GM21367 (cell line): ENCODE measurements around the gene ST6GALNAC4.

Experiments
- ATAC-seq: cut with Tn5 transposase; IDR thresholded peaks from one replicate; pipeline ENCODE4 v1.9.1; 2021; ENCODE audit not compliant: unreplicated experiment

ST6GALNAC4 gene, protein sequence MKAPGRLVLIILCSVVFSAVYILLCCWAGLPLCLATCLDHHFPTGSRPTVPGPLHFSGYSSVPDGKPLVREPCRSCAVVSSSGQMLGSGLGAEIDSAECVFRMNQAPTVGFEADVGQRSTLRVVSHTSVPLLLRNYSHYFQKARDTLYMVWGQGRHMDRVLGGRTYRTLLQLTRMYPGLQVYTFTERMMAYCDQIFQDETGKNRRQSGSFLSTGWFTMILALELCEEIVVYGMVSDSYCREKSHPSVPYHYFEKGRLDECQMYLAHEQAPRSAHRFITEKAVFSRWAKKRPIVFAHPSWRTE

DNA sequence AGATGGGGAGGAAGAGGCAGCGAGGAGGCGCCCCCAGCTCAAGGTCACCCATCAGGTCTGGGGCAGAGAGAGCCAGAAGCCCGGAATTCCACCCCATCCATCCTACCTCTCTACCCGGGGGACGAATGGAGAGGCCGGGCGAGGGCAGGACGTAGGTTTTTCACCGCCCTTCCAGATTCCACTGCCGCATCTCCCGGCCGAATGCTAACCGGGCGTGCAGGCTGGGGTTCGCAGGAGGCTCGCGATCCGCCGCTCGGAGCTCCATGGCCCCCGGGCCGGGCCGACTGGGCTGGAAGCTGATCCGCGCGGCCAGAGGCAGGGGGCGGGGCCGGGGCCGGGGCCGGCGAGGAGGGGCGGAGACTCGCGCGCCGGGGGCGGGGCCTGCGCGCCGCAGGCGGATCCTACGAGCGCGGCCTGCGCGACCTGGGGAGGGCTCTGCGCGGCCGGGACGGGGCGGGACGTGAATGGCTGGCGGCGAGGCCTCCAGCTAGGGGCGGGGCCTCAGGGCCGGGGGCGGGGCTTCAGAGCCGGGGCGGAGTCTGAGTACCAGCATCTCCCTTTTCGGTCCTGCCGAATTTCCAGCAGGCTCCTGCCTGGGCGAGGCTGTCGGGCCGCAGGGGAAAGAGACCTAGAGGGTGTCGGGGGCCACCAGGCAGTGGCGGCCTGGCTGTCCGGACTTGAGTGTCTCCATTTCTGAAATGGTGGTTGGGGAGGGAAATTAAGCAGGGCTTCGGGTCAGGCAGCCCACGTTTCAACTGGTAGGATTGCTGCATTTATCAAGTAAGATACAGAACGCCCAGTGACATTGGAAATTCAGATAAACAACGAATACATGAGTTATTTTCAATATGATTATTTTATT lies at the start of gene ST6GALNAC4:
Gene ST6GALNAC4 (minus strand): TSS at position 322 of the 862 bp plus-strand sequence. CDS start 622 bp downstream, outside the sequence.
- ATAC-seq, result peak; percentile 43

DNA sequence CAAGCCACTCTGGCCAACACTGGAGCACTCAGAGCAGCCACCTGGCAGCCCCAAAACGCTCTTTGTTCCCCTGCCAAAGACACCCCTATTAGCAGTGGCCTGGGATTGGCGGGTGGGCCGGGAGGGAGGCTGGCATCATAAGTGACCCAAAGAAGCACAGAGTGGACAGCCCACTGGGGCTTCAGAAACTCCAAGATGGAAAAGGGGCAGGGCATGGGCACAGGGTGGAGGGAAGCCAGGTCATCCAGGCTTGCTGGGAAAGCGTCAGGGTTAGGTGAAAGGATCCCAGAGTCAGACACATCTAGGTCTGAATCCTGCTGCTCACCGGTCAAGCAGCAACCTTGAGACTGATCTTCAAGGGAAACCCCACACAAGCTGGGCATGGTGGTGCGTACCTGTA lies 49.1 kb upstream of the ST6GALNAC4 start:
- ATAC-seq, result no peak

- no peak for ATAC-seq
Observed at GRCh38 chr9:127963359-127964064, 46.7 kb upstream of the ST6GALNAC4 start.

DNA sequence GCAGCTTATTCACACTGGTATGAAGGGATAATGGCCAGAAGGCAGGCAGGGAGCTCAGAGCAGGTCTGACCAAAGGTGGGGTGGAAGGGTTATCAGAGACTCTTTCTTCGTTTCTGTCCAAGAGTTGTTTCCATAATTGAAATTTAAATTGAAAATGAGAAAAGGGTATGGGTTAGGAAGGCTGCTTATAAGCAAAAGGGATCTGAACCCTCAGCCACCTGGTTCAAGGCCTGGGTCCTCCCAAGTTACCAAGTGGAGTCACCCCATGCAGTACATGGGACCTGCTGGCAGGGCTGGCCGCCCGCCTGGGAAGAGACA lies 46.2 kb upstream of the ST6GALNAC4 start:
- ATAC-seq, result no peak

DNA sequence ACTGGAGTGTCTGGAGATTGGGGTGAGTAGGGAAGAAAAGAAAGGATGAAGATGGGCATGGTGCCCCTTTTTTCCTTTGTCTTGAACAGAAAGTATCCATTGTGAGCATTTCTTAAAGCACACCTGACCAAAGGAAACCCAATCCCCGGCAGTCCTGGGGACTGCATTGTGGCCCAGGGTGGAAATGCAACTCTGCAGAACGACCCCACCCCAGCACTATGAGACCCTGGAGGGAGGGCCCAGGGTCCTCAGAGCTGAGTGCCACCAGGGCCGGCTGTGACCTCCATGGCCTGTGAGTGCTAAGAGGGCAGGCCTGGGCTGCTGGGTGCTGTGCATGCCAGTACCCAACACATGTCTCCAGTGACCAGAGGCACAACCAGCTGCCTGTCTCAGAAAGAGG lies 45.4 kb upstream of the ST6GALNAC4 start:
- ATAC-seq, result no peak

- ATAC-seq, result no peak
Observed at GRCh38 chr9:127961613-127962155, 44.8 kb upstream of the ST6GALNAC4 start.

DNA sequence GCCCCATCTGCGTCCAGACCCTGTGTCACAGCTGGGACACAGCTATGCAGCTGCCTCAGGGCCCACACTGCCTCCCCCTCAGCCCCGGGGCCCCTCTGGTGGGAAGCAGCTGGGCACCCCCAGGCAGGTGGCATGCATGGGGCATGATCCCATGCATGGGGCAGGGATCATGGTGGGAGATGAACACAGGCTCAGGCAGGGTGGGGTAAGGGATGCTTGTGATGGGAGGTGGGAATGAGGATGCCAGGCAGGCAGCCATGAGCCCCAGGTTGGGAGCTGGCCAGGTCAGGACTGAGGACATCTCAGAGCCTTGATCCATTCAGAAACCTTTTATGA lies 44.3 kb upstream of the ST6GALNAC4 start:
- ATAC-seq, result no peak

DNA sequence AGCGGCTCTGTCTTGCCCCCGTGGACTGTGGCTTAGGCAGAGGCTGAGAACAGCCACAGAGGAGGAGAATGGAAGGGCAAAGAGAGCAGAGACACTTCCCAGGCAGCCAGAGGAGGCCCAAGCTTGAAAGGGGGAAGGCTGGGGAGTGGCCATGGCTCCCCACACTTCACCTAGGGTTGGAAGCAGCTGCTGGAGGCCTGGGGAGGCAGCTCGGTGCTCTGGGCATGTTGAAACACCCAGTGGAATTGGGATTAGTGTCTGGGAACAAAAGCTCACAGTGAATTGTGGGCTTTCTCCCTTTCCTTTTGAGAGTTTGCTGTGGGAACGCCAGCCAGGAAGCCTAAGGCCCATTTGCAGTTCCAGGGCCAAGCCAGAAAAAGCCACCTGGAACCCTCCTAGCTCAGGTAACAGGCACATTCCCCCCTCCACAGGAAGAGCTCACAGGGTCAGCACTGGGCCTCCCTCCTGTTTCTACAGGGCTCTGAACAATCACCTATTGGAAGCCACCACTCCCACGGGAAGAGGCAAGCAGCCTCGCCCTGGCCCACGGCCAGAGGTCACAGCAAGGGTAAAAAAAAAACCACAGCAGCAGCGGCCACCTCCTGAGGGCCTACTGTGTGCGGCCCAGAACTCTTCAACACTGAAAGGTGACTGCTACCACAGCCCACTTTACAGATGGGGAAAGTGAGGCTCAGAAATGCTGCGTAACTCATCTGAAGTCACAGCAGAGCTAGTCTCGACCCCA lies 43.7 kb upstream of the ST6GALNAC4 start:
- ATAC-seq, result no peak

- ATAC-seq, result no peak
Observed at GRCh38 chr9:127959841-127960409, 43.1 kb upstream of the ST6GALNAC4 start.

DNA sequence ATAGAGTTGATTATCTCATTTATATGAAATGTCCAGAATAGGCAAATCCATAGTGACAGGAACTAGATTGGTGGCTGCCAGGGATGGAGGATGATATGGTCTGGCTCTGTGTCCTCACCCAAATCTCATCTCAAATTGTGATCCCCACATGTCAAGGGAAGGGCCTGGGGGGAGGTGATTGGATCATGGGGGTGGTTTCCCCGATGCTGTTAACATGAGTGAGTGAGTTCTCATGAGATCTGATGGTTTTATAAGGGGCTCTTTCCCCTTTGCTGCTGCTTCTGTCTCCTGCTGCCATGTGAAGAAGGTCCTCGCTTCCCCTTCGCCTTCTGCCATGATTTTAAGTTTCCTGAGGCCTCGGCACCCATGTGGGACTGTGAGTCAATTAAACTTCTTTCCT lies 42.6 kb upstream of the ST6GALNAC4 start:
- no peak for ATAC-seq

- no peak for ATAC-seq
Observed at GRCh38 chr9:127958728-127959127, 41.9 kb upstream of the ST6GALNAC4 start.

DNA sequence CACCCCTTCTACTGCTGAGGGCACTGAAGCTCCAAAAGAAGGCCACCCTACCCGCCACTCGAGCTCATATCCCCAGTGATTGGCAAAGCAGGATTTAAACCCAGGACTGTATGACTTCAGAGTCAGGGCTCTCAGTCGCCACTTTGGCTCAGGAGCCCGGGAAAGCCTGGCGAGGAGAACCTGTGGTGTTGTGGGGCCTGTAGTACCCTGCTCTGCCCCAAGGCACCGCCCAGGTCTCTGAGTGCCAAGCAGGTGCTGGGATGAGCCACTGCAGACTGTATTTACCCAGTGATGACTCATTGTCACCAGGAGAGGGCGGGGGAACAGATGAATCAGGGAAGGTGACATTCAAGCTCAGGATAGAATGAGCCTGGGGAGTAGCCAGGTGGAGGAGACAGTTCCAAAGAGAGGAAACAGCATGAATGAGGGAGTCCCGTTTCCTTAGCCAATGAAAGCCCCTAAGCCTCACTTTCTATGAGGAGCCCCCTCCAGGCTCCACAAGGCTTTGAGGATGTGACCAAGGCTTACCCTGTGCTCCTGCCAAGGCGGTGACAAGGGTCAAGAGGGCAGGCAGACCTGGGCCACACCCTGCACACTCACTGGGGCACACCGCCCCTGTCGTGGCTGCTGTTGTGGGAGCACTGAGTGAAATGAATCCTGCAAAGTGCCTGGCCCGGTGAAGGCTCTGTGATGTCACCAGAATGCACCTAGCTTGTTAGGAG lies 38.6 kb upstream of the ST6GALNAC4 start:
- peak; percentile 54 for ATAC-seq

DNA sequence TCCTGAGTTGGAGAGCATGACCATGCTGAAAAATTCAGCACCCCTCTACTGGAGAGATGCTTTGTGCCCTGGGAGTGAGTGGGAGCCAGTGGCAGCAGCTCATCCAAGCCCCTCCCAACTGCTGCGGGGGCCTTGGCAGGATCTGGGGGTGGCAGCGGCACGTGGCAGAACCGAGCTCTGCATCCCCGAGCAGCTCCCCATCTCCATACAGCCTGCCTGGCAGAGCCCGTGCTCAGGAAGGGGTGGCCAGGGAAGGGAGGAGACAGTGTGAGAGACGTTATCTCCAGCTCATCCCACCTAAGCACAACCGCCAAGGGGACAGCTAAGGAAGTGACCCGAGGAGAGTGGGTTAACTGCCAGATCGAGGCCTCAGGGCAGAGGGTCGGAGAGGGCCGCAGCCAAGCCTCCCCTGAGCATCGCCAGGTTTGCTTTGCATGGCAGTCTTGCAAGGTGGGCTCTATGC lies 38.0 kb upstream of the ST6GALNAC4 start:
- ATAC-seq, result no peak

DNA sequence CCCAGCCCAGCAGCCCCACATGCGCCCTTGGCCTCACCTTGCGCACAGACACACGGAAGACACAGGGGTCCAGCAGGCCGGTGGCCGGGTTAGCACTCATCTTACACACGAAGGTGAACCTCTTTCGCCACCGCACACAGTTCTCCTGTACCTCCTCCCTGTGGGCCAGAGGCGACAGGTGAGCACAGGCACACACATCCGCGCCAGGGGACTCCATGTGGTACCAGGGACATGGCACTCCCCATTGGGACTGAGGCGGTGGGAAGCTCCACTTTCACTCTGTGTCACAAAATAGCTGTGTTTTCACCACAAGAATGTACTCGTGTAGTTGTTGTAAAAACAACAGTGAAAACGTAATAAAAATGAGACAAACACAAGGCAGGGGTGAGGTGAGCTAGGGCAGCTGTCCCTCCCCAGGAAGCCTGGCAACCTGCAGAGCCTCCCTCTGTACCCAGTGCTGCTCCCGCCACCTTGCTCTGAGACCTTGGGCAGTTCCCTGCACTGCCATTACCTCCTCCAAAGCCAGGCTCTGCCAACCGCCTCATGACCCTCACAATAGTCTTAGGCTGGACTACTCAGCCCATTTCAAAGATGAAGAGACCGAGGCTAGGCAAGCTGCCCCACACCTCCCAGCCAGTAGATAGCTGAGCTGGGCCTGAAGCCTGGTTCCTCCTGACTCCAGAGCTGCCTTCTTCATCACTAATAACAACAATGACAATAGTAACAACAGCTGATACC lies 37.1 kb upstream of the ST6GALNAC4 start:
- ATAC-seq, result no peak

GRCh38 chr9:127953154-127953553 lies 36.3 kb upstream of the ST6GALNAC4 start:
- ATAC-seq, result no peak

GRCh38 chr9:127950513-127951289 lies 33.9 kb upstream of the ST6GALNAC4 start:
- no peak for ATAC-seq

GRCh38 chr9:127949827-127950512 lies 33.1 kb upstream of the ST6GALNAC4 start:
- ATAC-seq, result no peak
